ENCODE measurements around the gene TXNIP. TPM values are rescaled to one million over a fixed set of nuclear protein-coding genes. Genes with fewer than 3 reads are reported as not detected.

TXNIP gene
- total and polyA plus RNA-seq, 12 donors = 202 to 2,069 (median 743) TPM

- peak overlapping the region in 3 of 5 donors; percentile 94 to 96 (median 95) for H3K27ac ChIP-seq
- TF ChIP-seq POLR2A (IDR thresholded peaks at IDR 0.05) = no peak
- TF ChIP-seq, protein P1, sequence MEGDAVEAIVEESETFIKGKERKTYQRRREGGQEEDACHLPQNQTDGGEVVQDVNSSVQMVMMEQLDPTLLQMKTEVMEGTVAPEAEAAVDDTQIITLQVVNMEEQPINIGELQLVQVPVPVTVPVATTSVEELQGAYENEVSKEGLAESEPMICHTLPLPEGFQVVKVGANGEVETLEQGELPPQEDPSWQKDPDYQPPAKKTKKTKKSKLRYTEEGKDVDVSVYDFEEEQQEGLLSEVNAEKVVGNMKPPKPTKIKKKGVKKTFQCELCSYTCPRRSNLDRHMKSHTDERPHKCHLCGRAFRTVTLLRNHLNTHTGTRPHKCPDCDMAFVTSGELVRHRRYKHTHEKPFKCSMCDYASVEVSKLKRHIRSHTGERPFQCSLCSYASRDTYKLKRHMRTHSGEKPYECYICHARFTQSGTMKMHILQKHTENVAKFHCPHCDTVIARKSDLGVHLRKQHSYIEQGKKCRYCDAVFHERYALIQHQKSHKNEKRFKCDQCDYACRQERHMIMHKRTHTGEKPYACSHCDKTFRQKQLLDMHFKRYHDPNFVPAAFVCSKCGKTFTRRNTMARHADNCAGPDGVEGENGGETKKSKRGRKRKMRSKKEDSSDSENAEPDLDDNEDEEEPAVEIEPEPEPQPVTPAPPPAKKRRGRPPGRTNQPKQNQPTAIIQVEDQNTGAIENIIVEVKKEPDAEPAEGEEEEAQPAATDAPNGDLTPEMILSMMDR (IDR thresholded peaks at IDR 0.05) = no peak
- no peaks in the 10 kb centered on the region for H3K27me3 ChIP-seq
- DNase-seq = peak in 2 of 7 donors; percentile 24 to 58
- H3K4me3 ChIP-seq = no peak overlapping the region
- 72 to 86% (median 78%) methylated on average over 1 of the region's 1 CpG for WGBS, 4 donors
- intact Hi-C loops (cut with DNase I) = no loop called here
- peaks cover 56 to 93% of the 10 kb centered on the region in 2 donors for H3K4me1 ChIP-seq (replicated peaks in 1 of 2)
- no peaks in the 10 kb centered on the region for H3K9me3 ChIP-seq (replicated peaks in 1 of 3)
- H3K36me3 ChIP-seq (replicated peaks in 1 of 2) = no peaks in the 10 kb centered on the region
These were observed 13.1 kb downstream of the TXNIP start for GRCh38 chr1:145983206-145983675.

DNA sequence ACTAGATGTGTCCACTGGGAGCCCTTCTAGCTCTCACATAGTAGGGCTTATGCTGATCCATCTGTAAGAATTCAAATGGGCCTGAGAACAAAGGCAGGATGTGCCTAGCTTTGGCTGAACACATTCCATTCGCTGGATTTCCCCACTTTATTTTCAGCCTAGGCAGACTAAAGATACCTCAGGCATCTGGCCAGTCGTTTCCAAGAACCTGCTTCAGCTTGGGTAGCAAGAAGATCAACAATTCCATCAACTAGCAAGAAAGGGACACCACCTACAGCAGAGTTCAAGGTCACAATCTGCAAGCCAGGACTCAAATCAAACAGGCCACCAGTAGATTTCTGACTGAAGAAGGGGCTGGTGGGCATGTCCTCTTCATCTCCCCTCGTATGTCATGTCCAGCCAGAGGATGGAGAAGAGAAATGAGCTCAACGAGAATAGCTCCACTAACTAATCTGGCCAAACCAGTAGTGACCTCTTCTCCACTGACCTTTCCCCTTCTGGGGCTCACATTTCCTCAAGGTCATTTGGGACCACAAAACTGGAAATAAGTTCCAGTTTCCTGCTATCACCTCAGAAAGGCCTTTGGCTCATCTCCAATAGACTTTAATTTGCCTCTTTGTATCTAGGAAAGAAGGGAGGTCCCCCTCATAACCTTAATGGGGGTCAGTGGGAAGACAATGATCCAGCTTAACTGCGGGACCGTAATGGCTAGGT, 14.2 kb downstream of the TXNIP start:
- Histone ChIP-seq H3K27me3 (no peaks in the 10 kb centered on the region), H3K9me3 (replicated peaks in 1 of 3) (no peaks in the 10 kb centered on the region), H3K4me1 (replicated peaks in 1 of 2) (peaks cover 62 to 94% of the 10 kb centered on the region in 2 donors), H3K4me3 (no peak overlapping the region), H3K27ac (peak overlapping the region in 4 of 5 donors; percentile 2 to 96 (median 94)), H3K36me3 (replicated peaks in 1 of 2) (no peaks in the 10 kb centered on the region)
- no peak for TF ChIP-seq POLR2A (IDR thresholded peaks at IDR 0.05)
- TF ChIP-seq, protein P1 (IDR thresholded peaks at IDR 0.05) = no peak
- DNase-seq = peak in 3 of 7 donors; percentile 21 to 58 (median 26)
- intact Hi-C loops (cut with DNase I) = no loop called here
- 73 to 83% (median 76%) methylated on average over 5 to 6 of the region's 6 CpGs for WGBS, 4 donors

DNA sequence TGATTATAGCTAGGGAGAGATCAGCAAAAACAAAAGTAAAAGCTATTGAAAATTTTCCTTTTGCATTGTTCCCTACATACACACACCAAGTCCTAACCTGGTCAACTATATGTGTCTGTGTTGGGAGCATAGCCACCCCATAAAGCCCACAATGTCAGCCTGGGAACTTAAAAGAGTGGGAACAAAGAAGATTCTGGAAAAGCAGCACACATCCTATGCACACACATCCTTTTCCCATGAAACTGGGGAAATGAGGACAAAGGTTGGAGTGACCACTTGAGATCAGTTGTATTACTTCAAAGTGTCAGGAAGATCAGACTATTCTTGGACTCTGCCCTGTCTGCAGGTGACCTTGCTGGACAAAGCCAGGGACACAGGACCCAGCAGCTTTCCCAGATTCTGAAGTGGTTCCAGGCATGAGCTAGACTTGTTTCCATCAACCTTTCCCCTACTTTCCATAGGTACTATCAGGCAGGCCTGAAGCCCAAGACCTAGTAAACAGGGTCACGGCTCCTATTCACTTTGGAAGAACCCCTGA, 15.9 kb downstream of the TXNIP start:
- intact Hi-C loops (cut with DNase I) = no loop called here
- H3K9me3 ChIP-seq (replicated peaks in 1 of 3) = no peaks in the 10 kb centered on the region
- H3K27ac ChIP-seq = peak overlapping the region; percentile 91 to 96 (median 94)
- peak overlapping the region in 1 of 4 donors; percentile 6 for H3K4me3 ChIP-seq
- H3K36me3 ChIP-seq (replicated peaks in 1 of 2) = no peaks in the 10 kb centered on the region
- no peak for TF ChIP-seq POLR2A (IDR thresholded peaks at IDR 0.05)
- TF ChIP-seq, protein P1 (IDR thresholded peaks at IDR 0.05) = no peak
- 35 to 75% (median 56%) methylated on average over 1 of the region's 1 CpG for WGBS, 4 donors
- H3K4me1 ChIP-seq (replicated peaks in 1 of 2) = peaks cover 52 to 78% of the 10 kb centered on the region in 2 donors
- H3K27me3 ChIP-seq = no peaks in the 10 kb centered on the region
- DNase-seq = peak in 6 of 7 donors; percentile 47 to 76 (median 58)

GRCh38 chr1:145979746-145980456, 16.5 kb downstream of the TXNIP start:
- H3K27me3 ChIP-seq = no peaks in the 10 kb centered on the region
- 32 to 37% (median 35%) methylated on average over 7 of the region's 7 CpGs for WGBS, 4 donors
- peak in 1 of 2 donors; percentile 41 for TF ChIP-seq POLR2A (IDR thresholded peaks at IDR 0.05)
- TF ChIP-seq, protein P1 (IDR thresholded peaks at IDR 0.05) = no peak
- intact Hi-C loops (cut with DNase I) = loop anchor here (5.0 to 10.0 kb wide), 2 partner anchors 32 to 135 kb away; partner anchors contain the start of gene NUDT17 (in 1 of the 2)
- H3K9me3 ChIP-seq (replicated peaks in 1 of 3) = no peaks in the 10 kb centered on the region
- no peaks in the 10 kb centered on the region for H3K36me3 ChIP-seq (replicated peaks in 1 of 2)
- peak in 5 of 7 donors; percentile 3 to 70 (median 46) for DNase-seq
- peak overlapping the region; percentile 91 to 96 (median 94) for H3K27ac ChIP-seq
- peak overlapping the region in 1 of 4 donors; percentile 14 for H3K4me3 ChIP-seq
- H3K4me1 ChIP-seq (replicated peaks in 1 of 2) = peaks cover 46 to 72% of the 10 kb centered on the region in 2 donors
